Body of pancreas (tissue), 4 donors: ENCODE results near the gene VWDE.

Experiments
- POLR2A ChIP-seq, 3 donors: fragments of 450-650 bp; IDR thresholded peaks; one replicate each; pipeline ENCODE4 v1.6.1; 2016; ENCODE audit warnings: antibody characterized with exemption in 3 of 3, mild to moderate bottlenecking in 2 of 3
- TF ChIP-seq, protein P1 (sequence below), 7 experiments: fragments of 450-650 bp in 4 of 7; fragments of 200-600 bp in 3 of 7; sonication (generic) in 3 of 7; IDR thresholded peaks; one replicate each; pipeline ENCODE4 v1.5.1; 2016 to 2019; ENCODE audit warnings: antibody characterized with exemption in 7 of 7

GRCh38 chr7:12305502-12305901, 98.2 kb downstream of the VWDE start:
- TF ChIP-seq, protein P1, sequence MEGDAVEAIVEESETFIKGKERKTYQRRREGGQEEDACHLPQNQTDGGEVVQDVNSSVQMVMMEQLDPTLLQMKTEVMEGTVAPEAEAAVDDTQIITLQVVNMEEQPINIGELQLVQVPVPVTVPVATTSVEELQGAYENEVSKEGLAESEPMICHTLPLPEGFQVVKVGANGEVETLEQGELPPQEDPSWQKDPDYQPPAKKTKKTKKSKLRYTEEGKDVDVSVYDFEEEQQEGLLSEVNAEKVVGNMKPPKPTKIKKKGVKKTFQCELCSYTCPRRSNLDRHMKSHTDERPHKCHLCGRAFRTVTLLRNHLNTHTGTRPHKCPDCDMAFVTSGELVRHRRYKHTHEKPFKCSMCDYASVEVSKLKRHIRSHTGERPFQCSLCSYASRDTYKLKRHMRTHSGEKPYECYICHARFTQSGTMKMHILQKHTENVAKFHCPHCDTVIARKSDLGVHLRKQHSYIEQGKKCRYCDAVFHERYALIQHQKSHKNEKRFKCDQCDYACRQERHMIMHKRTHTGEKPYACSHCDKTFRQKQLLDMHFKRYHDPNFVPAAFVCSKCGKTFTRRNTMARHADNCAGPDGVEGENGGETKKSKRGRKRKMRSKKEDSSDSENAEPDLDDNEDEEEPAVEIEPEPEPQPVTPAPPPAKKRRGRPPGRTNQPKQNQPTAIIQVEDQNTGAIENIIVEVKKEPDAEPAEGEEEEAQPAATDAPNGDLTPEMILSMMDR (IDR thresholded peaks at IDR 0.05) = no peak
- TF ChIP-seq POLR2A (IDR thresholded peaks at IDR 0.05) = no peak
